IPS-NIHi7 (cell line): ENCODE measurements around the gene RAPGEF4.
"Not testable (repeated sequence)": the region's sequence is repeated elsewhere in the genome, so short reads cannot be mapped to it uniquely, and the experiment has no call there.

Source experiments
- DNase-seq: peaks from one replicate; pipeline ENCODE4 v3.0.0; 2012; ENCODE audit warnings: mixed read lengths; ENCODE audit errors: extremely low spot score

The RAPGEF4 gene

DNA sequence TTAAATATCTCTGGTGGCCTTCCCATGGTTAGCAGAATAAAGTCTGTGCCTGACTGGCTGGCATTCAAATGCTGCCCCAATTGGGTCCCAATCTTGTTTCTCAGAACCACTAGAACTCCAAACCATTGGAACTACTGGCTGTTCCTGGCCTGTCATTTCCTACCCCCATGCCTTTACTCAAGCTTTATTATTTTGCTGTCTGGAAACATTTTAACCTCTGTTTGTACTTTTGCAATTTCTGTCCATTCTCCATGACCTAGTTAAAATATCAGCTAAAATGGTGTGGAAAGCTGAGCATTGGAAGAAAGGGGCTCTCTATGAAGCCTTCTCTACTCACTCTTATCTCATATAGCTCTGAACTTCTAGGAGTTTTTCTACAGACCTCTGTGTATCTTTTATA is 38.7 kb downstream of the RAPGEF4 start:
- no peak for DNase-seq

DNA sequence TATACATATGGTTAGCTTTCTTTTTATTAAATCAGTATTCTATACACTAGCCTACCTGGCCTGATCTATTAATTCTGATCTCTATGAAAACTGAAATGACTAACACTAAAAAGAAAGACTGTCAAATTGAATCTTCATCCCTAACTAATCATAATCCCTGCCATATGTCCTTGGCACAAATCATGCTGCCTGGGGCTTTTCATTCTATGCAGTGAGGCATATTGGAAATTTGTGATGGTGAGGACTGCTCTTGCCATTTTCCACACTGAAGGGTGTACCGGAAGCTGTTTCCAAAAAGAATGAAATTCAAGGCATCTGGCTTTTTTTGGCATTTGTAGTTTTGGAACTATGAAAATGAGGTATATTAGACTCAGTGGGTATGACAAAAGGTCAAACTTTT is 39.7 kb downstream of the RAPGEF4 start:
- no peak for DNase-seq

DNA sequence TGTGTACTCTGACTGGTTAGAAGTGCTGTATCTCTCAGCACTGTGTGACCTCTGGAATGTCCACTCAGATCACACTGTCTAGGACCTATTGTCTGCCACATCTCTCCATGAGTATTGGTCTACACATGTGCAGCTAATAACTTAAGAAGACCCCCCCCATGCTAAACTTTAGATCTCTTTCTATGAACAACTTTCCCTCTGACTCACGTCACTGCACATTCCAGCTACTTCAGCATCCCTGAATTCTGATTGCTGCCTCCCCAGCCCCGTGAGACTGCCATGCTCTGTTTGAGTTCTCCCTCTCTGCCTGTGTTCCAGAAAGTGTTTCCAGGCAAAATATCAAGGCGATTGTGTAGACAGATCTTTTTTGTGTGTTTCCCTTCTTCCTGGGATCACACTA is 41.8 kb downstream of the RAPGEF4 start:
- DNase-seq = no peak

DNA sequence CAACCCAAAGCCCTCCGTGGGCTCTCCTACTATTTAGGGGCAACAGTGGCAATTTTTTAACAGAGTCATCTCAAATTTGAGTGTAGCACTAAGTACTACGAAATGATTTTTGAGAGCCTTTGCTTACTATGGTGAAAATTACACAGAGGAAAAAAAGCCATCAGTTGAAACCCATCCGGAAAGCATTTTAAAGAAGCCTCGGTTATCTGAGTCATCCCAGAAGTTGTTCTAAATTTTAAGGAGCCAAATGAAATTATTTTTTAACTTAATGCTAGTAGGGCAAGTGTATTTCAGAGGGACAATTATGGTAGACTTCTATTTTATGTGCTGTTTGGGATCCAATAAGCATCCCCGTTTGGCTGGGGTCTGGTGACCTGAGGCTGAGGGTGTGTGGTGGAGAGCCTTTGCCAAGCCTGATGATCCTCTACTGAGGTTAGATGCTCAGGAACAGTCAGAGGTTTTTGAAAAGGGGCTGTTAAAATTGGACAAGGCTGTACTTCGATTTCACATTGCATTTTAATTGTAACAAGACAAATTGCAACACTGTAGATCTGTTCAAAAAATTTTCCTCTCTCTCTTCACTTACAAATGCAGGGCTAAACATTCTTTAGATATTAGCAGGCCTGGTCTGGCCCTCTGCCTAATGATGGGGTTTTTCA is 47.0 kb downstream of the RAPGEF4 start:
- DNase-seq = no peak

DNA sequence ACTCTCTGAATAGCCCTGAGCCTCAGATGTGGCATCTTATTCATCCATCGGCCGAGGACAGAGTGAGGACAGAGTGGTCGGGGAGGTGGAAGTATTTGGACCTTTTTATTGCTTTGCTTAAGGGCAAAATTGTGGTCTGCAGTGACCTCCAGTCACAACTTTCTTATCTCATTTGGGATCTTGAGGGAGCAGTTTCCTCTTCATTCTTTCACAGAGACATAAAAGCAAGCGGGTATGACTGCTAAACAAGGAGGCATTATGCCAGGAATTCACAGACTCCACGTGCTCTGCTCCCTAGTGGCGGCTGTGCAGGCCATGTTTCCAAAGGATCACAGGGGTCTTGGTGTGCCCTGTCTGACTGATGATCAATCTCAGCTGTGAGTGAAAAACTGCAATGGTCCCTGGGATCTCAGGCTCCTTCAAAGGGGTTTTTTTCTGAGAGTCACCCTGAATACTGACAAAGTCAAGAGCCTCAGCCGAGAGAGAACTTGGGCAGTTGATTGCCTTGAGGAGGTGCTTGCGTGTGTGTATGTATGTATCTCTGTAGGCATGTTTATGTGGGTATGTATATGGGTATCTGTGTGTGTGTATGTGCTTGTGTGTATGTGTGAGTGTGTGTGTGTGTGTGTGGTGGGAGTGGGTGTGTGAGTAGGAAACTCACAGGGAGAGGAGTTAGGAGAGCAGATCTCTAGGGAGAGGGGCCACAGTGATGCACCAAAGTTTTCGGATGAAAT is 47.7 kb downstream of the RAPGEF4 start:
- peak; percentile 33 for DNase-seq

DNA sequence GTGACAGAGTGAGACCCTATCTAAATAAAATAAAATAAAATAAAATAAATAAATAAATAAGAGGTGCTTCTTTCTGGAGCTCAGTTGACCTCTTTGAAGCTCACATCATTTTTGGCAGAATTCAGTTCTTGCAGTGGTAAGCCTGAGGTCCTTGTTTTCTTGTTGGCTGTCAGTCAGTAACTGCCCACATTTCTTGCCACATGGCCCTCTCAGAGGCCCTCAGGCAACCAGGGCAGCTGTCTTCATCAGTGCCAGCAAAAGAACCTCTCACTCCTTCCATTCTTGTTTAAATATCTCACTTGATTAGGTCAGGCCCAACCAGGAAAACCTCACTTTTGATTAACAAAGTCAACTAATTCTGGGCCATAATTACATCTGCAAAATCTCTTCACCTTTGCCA is 53.2 kb downstream of the RAPGEF4 start:
- DNase-seq = no peak

DNA sequence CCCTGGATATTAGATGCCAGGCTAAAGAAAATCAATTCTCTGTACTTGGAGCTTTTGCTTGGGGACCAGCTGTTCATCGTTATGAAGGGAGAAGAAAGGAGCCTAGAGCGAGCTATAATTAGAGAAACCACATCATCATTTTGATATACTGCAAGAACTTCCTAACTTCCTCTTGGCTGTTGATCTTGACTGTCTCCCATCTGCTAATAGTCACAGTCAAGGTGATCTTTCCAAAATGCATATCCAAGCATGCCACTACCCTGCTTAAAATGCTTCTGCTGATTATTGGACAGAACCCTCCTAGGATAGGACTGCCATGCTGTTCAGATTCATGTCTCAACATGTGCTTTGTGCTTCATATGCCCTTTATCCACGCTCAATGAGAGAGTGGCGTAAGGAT is 54.8 kb downstream of the RAPGEF4 start:
- no peak for DNase-seq

DNA sequence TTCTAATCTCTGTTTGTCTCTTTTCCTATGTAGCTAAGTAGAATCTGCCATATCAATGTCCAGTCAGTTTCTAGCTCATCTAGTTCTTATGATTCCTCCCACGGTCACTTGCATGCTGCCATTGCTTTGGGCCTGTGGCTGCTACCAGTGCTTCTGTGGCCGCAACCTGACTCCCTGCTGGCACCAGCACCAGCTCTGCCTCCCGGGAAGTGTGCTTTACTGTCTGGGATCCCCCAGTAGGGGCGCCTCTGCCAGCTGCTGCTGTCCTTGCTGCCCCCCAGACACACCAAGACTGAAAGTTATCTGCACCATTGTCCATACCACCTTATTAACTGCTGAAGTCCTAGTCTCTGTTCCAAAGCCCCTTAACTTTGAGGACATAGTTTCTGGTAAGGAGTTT is 56.3 kb downstream of the RAPGEF4 start:
- DNase-seq = peak; percentile 28

DNA sequence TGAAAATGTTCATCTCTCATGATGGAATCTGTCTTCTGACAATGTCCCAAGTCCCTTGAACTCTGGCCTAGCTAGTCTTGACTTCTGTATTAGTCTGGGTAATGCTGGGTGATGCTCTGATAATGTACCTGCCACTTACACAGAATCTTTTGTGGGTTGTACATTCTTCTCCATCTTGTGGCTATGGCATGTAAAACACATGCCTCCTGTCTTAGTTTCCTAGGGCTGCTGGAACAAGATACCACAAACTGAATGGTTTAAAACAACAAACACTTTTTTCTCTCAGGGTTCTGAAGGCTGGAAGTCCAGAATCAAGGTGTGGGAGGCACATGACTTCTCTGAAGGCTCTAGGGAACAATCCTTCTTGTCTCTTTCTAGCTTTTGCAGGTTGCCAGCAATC is 57.1 kb downstream of the RAPGEF4 start:
- DNase-seq = no peak

DNA sequence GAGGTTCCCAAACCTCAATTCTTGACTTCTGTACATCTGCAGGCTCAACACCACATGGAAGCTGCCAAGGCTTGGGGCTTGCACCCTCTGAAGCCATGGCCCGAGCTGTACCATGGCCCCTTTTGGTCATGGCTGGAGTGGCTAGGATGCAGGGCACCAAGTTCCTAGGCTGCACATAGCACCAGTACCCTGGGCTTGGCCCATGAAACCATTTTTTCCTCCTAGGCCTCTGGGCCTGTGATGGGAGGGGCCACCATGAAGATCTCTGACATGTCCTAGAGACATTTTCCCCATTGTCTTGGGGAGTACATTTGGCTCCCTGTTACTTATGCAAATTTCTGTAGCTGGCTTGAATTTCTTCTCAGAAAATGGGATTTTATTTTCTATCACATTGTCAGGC is 67.7 kb downstream of the RAPGEF4 start:
- not testable (repeated sequence) for DNase-seq

DNA sequence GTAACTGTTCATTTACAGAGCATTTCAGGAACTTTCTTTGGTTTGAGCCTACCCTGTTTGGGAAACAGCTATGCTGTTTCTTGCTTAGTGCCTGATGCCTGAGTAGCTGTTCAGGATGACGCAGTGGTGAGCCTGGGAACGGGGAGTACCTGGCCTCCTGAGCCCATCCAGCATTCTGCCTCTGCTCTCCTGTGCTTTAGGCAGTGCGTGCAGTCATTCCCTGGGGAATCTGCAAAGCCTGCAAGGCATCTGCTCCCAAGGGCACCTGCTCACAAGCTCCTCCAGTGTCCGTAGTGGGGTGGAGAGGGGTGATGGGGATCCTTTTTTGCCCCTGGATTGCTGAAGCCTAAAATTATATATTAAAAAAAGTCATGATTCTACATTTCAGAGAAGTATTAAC is 68.8 kb downstream of the RAPGEF4 start:
- DNase-seq = no peak

DNA sequence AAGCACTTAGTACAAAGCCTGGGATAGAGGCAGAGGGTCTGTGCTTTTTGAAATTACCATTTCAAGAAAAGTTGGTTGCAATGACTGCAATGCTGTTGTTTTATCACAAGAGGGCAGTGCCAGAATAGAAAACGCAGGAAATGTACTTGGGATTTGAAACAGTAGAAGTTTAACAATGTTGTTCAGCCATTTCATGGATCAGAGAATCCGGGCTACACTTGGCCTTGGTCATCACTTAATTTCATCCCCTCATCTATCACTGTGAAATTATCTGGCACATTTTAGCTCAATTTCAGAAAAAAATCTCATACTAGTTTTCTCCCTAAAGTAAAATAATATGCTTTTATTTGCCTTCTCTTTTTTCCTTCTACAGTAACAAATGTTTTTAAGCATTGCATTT is 70.8 kb downstream of the RAPGEF4 start:
- peak; percentile 64 for DNase-seq

DNA sequence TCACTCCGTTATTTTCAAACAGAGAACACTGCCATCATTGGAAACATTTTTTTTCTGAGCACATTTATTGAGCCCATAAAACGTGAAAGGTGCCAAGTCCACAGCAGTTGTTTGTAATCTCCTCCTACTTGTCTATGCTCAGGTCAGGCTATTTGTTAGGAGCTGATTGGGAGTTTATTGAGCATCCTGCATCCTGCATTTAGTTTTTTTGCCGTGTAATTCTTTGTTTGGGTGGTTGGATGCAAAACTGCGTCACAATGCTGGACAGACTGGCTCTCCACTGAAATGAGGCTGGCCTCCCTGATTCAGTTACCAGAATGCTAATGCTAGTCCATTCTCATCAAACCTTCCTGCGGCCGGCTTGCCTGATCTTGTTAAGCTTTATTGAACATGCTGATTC is 71.4 kb downstream of the RAPGEF4 start:
- DNase-seq = no peak

DNA sequence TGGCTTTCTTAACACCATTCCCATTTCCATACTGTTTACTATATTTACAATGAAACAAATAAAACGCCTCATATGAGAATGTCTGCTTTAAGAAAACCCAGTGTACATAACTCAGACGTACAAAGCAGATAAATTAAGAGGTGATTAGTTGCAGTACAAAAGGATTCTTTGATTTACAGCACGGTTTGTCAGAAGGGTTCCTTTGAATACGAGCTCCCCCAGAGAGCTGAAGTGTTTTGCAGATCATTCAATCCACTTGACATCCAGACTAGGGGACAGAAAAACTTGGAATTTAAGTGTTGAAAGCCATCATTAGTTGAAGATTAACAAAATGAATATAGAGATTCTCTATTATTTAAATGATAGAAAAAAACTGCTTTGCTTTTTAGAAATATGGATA is 72.5 kb downstream of the RAPGEF4 start:
- no peak for DNase-seq

DNA sequence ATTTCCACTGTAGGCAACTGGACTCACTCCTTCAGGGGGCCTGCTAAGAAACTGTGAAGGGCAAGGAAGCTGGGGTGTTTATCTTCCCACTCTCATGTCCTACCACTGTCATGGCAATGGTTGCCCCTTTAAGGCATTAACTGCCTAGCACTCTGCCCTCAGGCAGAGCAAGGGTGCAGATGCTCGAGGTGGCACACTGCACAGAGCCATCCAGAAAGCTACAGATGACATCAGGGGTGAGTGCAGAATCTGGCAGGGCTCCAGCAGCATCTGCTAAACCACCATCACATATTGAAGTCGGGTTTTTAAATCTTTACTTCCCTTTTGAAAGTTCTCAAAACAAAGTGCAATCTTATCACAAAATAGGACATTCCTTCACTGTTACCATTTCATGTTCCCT is 75.4 kb downstream of the RAPGEF4 start:
- DNase-seq = no peak

DNA sequence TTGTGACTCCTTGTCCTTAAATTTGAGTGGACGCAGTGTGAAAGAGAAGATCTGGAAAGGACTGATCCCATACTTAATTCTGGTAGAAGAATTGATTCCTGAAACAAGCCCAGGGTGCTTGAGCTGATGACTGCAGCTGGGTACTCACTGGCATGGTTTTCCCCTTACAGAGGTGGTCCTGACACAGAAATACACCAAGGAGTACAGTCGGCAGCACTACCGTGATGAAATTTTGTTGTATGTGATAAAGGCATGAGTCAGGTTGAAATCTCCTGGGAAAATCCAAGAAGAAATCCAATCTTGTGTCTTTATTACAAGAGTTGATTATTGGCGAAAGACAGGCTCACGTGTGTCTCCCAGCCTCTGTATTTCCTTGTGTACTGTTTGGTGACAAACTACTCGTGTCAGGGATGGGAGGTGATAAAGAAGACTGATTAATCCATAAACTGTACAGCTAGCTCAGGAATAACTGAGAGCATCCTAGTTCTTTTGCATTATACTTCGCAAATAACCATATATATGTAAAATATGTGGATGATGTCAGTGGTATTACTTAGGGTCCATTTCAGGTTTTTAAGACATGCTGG is 76.6 kb downstream of the RAPGEF4 start:
- no peak for DNase-seq

DNA sequence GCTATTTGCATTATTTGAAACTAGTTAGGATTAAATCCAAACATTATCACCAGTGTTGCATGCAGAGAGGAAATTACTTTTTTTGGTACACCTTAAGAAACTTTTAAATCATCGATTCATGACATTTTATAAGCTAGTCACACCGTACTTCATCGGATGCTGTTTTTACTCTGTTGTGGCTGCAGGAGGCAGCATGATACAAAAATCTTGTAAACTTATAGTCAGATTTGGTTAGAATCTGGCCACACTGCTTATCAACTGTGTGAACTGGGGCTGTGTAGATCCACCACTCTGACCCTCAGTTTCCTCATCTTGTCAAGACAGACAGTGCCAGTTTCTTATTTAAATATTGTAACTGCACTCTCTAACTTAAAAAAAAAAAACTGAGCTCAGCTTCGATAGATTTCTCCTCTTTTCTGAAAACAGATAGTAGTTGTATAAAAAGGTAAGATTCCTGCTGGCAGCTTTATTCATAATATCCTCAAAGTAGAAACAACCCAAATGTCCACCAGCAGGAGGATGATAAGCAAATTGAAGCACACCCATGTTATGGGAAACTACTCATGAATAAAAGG is 77.8 kb downstream of the RAPGEF4 start:
- no peak for DNase-seq

DNA sequence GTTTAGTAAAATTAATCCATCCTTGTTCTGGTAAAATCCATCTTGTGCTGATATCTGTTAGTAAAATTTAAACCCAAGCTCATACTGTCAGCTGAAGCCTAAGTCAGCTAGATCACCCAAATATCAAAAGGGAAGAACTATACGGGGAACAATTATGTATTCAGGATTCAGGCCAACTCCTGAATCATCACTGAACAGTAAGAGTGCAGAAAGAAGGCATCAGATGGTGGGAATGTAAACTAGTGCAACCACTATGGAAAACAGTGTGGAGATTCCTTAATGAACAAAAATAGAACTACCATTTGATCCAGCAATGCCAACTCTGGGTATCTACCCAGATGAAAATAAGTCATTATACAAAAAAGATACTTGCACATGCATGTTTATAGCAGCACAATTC is 81.8 kb downstream of the RAPGEF4 start:
- DNase-seq = no peak

DNA sequence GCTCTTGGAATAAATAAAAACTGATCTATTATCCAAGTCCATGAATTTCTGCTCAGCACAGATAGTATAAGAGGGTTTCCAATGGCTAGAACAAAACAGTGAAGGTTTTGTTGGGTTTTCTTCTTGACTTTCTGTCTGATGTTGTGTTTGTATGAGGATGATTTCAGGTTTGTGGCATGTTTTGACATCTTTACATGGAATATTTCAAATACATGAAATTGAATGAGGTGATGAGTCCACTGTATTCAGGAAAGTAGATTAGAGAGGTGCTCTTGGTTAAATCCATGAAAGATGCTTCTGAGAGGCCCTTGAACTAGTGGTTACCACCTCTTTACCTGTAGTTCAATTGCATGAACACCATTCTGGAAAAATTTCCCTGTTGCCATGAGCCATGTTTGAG is 84.3 kb downstream of the RAPGEF4 start:
- DNase-seq = no peak

DNA sequence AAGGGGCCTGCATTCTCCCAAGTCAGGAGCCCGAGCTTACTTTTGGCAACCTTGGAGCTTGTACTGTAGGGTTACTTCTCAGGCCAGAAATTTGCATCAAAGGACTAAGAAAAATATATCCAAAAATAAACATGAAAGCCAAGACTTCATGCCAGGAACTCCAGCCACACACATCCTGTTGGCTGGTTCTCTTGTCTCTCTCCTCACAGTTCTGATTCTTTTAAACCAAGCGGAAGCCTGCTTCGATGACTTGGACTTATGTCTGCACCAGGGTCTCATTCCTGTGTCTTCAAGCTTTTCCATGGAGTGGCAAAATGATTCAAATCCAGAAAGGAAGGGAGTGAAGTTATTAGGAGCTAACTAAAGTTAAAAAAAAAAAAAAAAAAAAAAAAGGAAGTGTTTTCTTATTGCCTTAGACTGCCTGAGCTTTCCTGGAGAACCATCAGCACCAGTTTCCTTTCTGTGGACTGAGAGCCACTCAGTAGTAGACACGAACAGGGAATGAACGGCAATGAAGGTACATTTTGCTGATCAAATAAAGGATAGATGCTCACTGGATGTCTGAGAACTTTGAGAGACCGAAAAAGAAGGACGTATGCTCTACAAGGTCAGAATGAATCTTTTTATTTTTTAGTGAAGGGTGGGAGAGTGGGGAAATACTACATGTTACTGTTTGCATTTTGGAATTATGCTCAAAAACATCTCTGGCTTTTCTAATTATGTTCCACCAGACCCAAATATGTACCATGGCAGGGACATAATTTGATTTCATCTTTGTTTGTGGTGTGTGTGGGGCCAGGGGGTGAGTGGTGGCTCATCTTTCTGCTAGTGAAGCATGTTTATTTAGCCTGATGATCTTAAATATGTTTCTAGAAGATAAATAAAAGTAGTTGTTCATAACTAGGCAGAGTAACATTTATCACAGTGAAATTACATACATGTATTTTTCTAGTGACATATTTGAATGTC is 86.0 kb downstream of the RAPGEF4 start:
- no peak for DNase-seq

DNA sequence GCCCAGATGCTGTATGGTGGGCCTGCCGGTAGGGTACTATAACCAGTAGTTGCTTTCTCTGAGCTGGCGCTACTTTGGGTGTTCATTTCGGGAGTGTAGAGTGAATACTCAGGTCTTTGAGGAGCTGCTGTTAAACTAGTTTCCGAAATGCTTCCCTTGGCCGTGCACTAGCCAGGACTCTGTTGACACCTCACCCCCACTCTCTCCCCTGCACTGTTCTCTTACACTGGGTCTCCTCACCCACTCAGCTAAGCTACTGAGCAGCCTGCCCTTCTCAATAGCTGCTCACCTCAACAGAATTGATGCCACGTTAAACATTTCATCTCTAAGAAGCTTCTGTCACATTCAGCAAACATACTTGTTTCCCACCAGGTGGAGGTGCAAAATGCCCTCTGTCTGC is 86.9 kb downstream of the RAPGEF4 start:
- no peak for DNase-seq
